Rectal smooth muscle tissue (tissue), 1 donor: ENCODE data around the gene RANGRF.

Experiments
- H3K27ac ChIP-seq: one replicate; pipeline ENCODE4 v1.7.0; 2013; ENCODE audit warnings: low read depth, low read length, inconsistent platforms
- H3K27me3 ChIP-seq: one replicate; pipeline ENCODE4 v1.7.0; 2013; ENCODE audit warnings: low read length; ENCODE audit not compliant: control insufficient read depth, insufficient read depth
- H3K36me3 ChIP-seq: one replicate; pipeline ENCODE4 v1.7.0; 2013; ENCODE audit warnings: low read length; ENCODE audit not compliant: control insufficient read depth, insufficient read depth
- H3K4me1 ChIP-seq: one replicate; pipeline ENCODE4 v1.7.0; 2013; ENCODE audit warnings: low read length; ENCODE audit not compliant: control insufficient read depth, insufficient read depth
- H3K4me3 ChIP-seq: one replicate; pipeline ENCODE4 v1.7.0; 2013; ENCODE audit warnings: low read length
- H3K9ac ChIP-seq: one replicate; pipeline ENCODE4 v1.7.0; 2013; ENCODE audit warnings: low read length

The RANGRF gene

GRCh38 chr17:8264320-8264719 lies 24.1 kb upstream of the RANGRF start:
- no peaks in the 10 kb centered on the region for H3K4me1 ChIP-seq
- H3K4me3 ChIP-seq: no peak overlapping the region
- peaks cover 15% of the 10 kb centered on the region for H3K36me3 ChIP-seq
- no peaks in the 10 kb centered on the region for H3K27me3 ChIP-seq
- no peak overlapping the region for H3K27ac ChIP-seq
- H3K9ac ChIP-seq: no peak overlapping the region

GRCh38 chr17:8264836-8265542 lies 23.5 kb upstream of the RANGRF start:
- H3K36me3 ChIP-seq: peaks cover 15% of the 10 kb centered on the region
- H3K27ac ChIP-seq: no peak overlapping the region

GRCh38 chr17:8266648-8267479 lies 21.6 kb upstream of the RANGRF start:
- H3K27me3 ChIP-seq: no peaks in the 10 kb centered on the region
- H3K4me3 ChIP-seq: no peak overlapping the region
- H3K4me1 ChIP-seq: no peaks in the 10 kb centered on the region
- no peak overlapping the region for H3K27ac ChIP-seq
- no peak overlapping the region for H3K9ac ChIP-seq
- H3K36me3 ChIP-seq: peaks cover 15% of the 10 kb centered on the region

More at GRCh38 chr17:8264836-8265542, 23.5 kb upstream of the RANGRF start:
- no peak overlapping the region for H3K4me3 ChIP-seq
- H3K4me1 ChIP-seq: no peaks in the 10 kb centered on the region
- H3K27me3 ChIP-seq: no peaks in the 10 kb centered on the region
- no peak overlapping the region for H3K9ac ChIP-seq

GRCh38 chr17:8267480-8268147 lies 20.9 kb upstream of the RANGRF start:
- H3K36me3 ChIP-seq: peaks cover 15% of the 10 kb centered on the region
- H3K4me3 ChIP-seq: no peak overlapping the region
- H3K4me1 ChIP-seq: no peaks in the 10 kb centered on the region
- H3K27ac ChIP-seq: no peak overlapping the region
- H3K9ac ChIP-seq: no peak overlapping the region
- H3K27me3 ChIP-seq: no peaks in the 10 kb centered on the region

- peaks cover 13% of the 10 kb centered on the region for H3K36me3 ChIP-seq
Observed at GRCh38 chr17:8268550-8269298, 19.7 kb upstream of the RANGRF start.

GRCh38 chr17:8272421-8272820 lies 16.0 kb upstream of the RANGRF start:
- H3K36me3 ChIP-seq: no peaks in the 10 kb centered on the region
- no peak overlapping the region for H3K4me3 ChIP-seq
- no peak overlapping the region for H3K9ac ChIP-seq
- H3K27ac ChIP-seq: no peak overlapping the region
- H3K27me3 ChIP-seq: no peaks in the 10 kb centered on the region
- no peaks in the 10 kb centered on the region for H3K4me1 ChIP-seq

More at GRCh38 chr17:8268550-8269298, 19.7 kb upstream of the RANGRF start:
- Histone ChIP-seq H3K4me1 (no peaks in the 10 kb centered on the region), H3K27ac (no peak overlapping the region), H3K4me3 (no peak overlapping the region), H3K27me3 (no peaks in the 10 kb centered on the region), H3K9ac (no peak overlapping the region)

GRCh38 chr17:8273884-8274444 lies 14.5 kb upstream of the RANGRF start:
- H3K27me3 ChIP-seq: no peaks in the 10 kb centered on the region
- no peaks in the 10 kb centered on the region for H3K36me3 ChIP-seq
- no peaks in the 10 kb centered on the region for H3K4me1 ChIP-seq
- H3K27ac ChIP-seq: no peak overlapping the region
- no peak overlapping the region for H3K4me3 ChIP-seq
- H3K9ac ChIP-seq: no peak overlapping the region

GRCh38 chr17:8274816-8275215 lies 13.7 kb upstream of the RANGRF start:
- Histone ChIP-seq H3K27me3 (no peaks in the 10 kb centered on the region), H3K9ac (no peak overlapping the region), H3K4me1 (no peaks in the 10 kb centered on the region), H3K4me3 (no peak overlapping the region), H3K27ac (no peak overlapping the region), H3K36me3 (no peaks in the 10 kb centered on the region)

GRCh38 chr17:8275421-8276290 lies 12.8 kb upstream of the RANGRF start:
- no peaks in the 10 kb centered on the region for H3K27me3 ChIP-seq
- H3K27ac ChIP-seq: no peak overlapping the region
- H3K4me1 ChIP-seq: no peaks in the 10 kb centered on the region
- no peak overlapping the region for H3K4me3 ChIP-seq
- no peak overlapping the region for H3K9ac ChIP-seq
- H3K36me3 ChIP-seq: no peaks in the 10 kb centered on the region

- Histone ChIP-seq H3K4me1 (no peaks in the 10 kb centered on the region), H3K36me3 (no peaks in the 10 kb centered on the region), H3K9ac (no peak overlapping the region), H3K4me3 (no peak overlapping the region), H3K27ac (no peak overlapping the region), H3K27me3 (no peaks in the 10 kb centered on the region)
Observed at GRCh38 chr17:8277317-8277716, 11.2 kb upstream of the RANGRF start.

- Histone ChIP-seq H3K4me3 (no peak overlapping the region), H3K27me3 (no peaks in the 10 kb centered on the region), H3K36me3 (no peaks in the 10 kb centered on the region), H3K4me1 (no peaks in the 10 kb centered on the region), H3K27ac (no peak overlapping the region), H3K9ac (no peak overlapping the region)
Observed at GRCh38 chr17:8282345-8282744, 6.1 kb upstream of the RANGRF start.
